Esophagus muscularis mucosa (tissue), 4 donors: ENCODE results near the gene DNAJC1.

Source experiments
- CTCF ChIP-seq, 3 experiments: fragments of 200-600 bp in 2 of 3; fragments of 450-650 bp in 1 of 3; sonication (generic) in 2 of 3; IDR thresholded peaks; one replicate each; pipeline ENCODE4 v1.5.1; 2017 to 2019; ENCODE audit warnings: antibody characterized with exemption in 3 of 3, mild to moderate bottlenecking in 2 of 3, moderate library complexity in 1 of 3
- EP300 ChIP-seq: sonication (generic); formaldehyde crosslinking; IDR thresholded peaks from one replicate; pipeline ENCODE4 v1.6.1; 2017; ENCODE audit warnings: antibody characterized with exemption
- POLR2A ChIP-seq: fragments of 450-650 bp; IDR thresholded peaks from one replicate; pipeline ENCODE4 v1.6.1; 2017; ENCODE audit warnings: antibody characterized with exemption, moderate library complexity, mild to moderate bottlenecking, low read depth

GRCh38 chr10:21935439-21936023, 68.0 kb downstream of the DNAJC1 start:
- TF ChIP-seq POLR2A (no peak), CTCF (IDR thresholded peaks at IDR 0.05) (no peak), EP300 (no peak)
